Spinal cord (tissue), 10 donors: ENCODE results near the gene CLASP2. TPM values are rescaled to one million over a fixed set of nuclear protein-coding genes. Genes with fewer than 3 reads are reported as not detected.
"Not testable (repeated sequence)": the region's sequence is repeated elsewhere in the genome, so short reads cannot be mapped to it uniquely, and the experiment has no call there.

Source experiments
- DNase-seq, 6 donors: peaks; one replicate each; pipeline versions ENCODE4 v3.0.0 to v3.0.0-alpha.2; 2013 to 2015; ENCODE audit warnings: low spot score in 6 of 6, low read depth in 4 of 6
- H3K27ac ChIP-seq: one replicate; pipeline ENCODE4 v1.5.1; 2013; ENCODE audit warnings: low read depth, low read length, control low read depth
- H3K27me3 ChIP-seq: one replicate; pipeline ENCODE4 v1.6.1; 2013; ENCODE audit warnings: low read length; ENCODE audit not compliant: control insufficient read depth, insufficient read depth
- H3K36me3 ChIP-seq: one replicate; pipeline ENCODE4 v1.6.1; 2013; ENCODE audit warnings: low read length; ENCODE audit not compliant: control insufficient read depth, insufficient read depth
- H3K4me1 ChIP-seq: one replicate; pipeline ENCODE4 v1.6.1; 2013; ENCODE audit warnings: low read length; ENCODE audit not compliant: control insufficient read depth, insufficient read depth
- H3K4me3 ChIP-seq: one replicate; pipeline ENCODE4 v1.5.1; 2013; ENCODE audit warnings: low read depth, low read length, control low read depth
- H3K9me3 ChIP-seq: one replicate; pipeline ENCODE4 v1.6.1; 2013; ENCODE audit warnings: low read length; ENCODE audit not compliant: control insufficient read depth, insufficient read depth
- WGBS: methylation state at CpG from one replicate; pipeline ENCODE4 v1.1.5; 2013; ENCODE audit warnings: missing lambda C conversion rate; ENCODE audit not compliant: insufficient coverage; 5-methylcytosine and 5-hydroxymethylcytosine counted together
- polyA plus RNA-seq, 2 donors: library from polyadenylated mRNA; unstranded; fragments of 120-200 nt; gene quantifications; one replicate each; pipeline ENCODE4 v1.2.1, GENCODE V29; 2013; ENCODE audit not compliant: insufficient read length in 2 of 2
- total RNA-seq, 2 donors: library from RNA; depleted of rRNA in 1 of 2; stranded (reverse); fragments of 120-200 nt in 1 of 2; fragments of >200 nt in 1 of 2; gene quantifications; one replicate each; pipeline versions ENCODE4 v1.2.3 to v1.2.4, GENCODE V29; 2013 to 2014
- donor health status: healthy.

Gene CLASP2
- total and polyA plus RNA-seq, 4 donors, result 197 to 883 (median 268) TPM

DNA sequence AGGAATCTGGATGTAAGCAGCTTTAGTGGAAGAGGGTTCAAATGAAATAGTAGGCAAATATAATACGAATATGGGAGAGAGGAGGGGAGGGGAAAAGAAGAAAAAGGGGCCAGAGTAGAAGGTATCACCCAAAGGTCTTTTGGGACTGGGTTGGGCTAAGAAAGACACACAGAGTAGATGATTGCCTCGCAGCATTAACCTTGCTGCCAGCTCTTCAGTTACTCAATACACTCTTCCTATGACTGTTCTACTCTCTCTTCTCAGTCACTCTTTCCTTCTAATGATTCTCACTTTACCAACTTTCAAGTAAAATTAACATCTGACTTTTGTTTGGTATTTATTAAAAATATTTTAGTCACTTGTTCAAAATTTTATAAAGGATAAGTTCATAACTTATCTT lies 52.8 kb downstream of the CLASP2 start:
- WGBS, result 100% methylated on average over 1 of the region's 2 CpGs

DNA sequence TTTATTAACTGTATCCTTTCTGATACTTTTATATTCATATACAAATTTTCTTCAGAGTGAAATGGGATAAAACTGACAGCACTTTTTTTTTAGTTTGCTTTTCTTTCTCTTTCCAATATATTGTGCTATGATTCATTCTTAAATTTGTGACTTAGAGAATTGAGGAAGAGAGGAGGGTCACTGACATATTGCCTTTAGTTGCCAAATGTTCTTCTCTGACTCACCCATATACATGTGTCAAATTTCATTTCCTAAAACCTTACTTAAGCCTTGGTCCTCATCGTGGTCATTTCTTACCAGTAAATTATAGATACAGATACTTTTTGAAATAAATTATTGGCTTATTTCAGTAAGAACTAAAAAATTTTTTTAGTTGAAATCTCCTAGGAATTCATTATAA lies 53.9 kb downstream of the CLASP2 start:
- Histone ChIP-seq H3K9me3 (no peaks in the 10 kb centered on the region), H3K4me3 (no peak overlapping the region), H3K36me3 (no peaks in the 10 kb centered on the region), H3K27ac (no peak overlapping the region), H3K4me1 (peaks cover 8% of the 10 kb centered on the region), H3K27me3 (no peaks in the 10 kb centered on the region)
- WGBS, result no CpG with 5 or more reads among the region's 1 CpG
- DNase-seq, result no peak

More for the DNA sequence above, 52.8 kb downstream of the CLASP2 start:
- no peak overlapping the region for H3K27ac ChIP-seq
- no peaks in the 10 kb centered on the region for H3K36me3 ChIP-seq
- DNase-seq, result no peak
- no peaks in the 10 kb centered on the region for H3K27me3 ChIP-seq
- no peaks in the 10 kb centered on the region for H3K9me3 ChIP-seq
- no peak overlapping the region for H3K4me3 ChIP-seq
- no peaks in the 10 kb centered on the region for H3K4me1 ChIP-seq

DNA sequence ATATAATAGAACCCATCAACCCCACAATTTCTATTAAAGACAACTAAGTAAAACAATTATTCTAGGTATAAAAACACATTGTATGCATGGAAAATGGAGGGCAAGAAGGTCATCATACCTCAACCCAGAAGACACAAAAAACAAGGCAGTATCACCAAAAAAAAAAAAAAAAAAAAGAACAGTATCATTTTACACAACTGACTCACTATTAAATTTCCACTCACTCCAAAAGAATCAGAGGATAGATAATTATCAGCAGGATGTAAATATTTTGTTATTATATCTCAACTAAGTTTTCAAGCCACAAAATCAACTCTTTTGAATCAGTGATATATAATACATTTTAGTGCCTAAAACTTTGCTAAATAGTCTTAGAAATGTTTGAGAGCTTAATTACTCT lies 55.0 kb downstream of the CLASP2 start:
- no peak overlapping the region for H3K27ac ChIP-seq
- no peaks in the 10 kb centered on the region for H3K9me3 ChIP-seq
- H3K36me3 ChIP-seq, result no peaks in the 10 kb centered on the region
- H3K27me3 ChIP-seq, result no peaks in the 10 kb centered on the region
- H3K4me3 ChIP-seq, result no peak overlapping the region
- no peak for DNase-seq
- H3K4me1 ChIP-seq, result peaks cover 8% of the 10 kb centered on the region

DNA sequence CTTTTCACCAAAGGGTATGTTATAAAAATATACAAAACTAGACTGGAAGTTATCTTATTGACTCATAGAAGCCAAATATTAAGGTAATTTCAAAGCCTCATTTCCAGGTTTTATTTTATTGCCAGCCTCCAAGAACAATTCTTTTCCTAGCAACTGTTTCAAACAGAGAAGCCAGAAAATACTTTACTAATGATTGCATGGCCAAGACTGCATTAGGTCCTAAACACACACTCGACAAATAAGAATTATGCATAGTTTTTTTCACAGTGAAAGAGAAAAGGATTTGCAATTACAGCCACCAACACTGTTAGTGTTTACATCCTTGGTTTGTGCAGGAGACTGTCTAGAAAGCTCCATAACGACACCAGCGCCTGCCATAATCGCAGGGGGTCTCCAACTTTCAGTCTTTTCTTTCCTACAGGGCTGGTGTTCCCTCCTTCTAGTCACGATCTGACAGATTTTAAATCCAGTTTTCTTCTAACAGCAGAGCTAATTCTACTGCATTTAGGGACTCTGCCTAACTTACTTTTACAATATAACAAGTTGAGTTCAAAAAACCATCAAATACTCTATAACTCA lies 58.1 kb downstream of the CLASP2 start:
- peaks cover 8% of the 10 kb centered on the region for H3K4me1 ChIP-seq
- H3K36me3 ChIP-seq, result no peaks in the 10 kb centered on the region
- peak in 1 of 6 donors; percentile 73 for DNase-seq
- no peaks in the 10 kb centered on the region for H3K9me3 ChIP-seq
- H3K27ac ChIP-seq, result peak overlapping the region; percentile 97
- no peaks in the 10 kb centered on the region for H3K27me3 ChIP-seq
- 6% methylated on average over 4 of the region's 5 CpGs for WGBS
- peak overlapping the region; percentile 51 for H3K4me3 ChIP-seq

DNA sequence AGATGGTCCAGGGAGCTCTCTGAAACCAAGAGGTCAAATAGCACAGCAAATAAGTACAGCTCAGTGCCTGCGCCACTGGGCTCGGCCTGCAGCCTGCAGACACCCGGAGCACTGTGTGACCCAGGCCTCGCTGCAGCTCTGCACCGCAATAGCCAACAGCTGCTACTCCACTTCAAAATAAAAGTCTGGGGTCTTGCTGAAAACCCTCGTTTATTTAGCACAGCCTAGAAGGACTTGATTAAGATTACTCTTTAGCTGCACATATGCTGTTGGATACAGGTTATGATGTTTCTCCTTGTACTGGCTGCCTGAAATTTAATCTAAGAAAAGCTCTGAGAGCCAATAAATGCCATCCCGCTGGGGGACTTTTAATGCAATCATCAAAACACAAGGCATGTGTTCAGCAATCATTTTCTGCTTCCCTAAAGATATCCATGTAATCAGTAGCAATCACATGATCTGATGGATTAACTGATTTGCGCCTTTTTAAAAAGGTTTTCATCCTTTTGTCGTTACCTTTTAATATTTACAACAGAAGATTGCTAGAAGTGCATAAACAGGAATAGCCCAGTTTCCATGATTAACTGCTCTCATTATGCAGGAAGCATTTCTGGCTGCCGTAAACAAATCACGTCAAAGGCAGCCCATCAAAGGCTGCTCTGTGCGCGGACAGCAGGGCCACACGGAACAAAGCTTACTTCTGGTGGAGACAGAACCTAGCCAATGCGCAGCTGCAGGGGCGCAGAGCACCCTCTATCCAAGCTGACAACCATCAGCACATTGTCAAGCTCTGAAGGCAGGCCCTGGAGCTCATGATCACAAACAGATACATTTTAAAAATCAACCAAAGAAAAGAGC lies 58.8 kb downstream of the CLASP2 start:
- H3K9me3 ChIP-seq, result no peaks in the 10 kb centered on the region
- H3K4me1 ChIP-seq, result peaks cover 8% of the 10 kb centered on the region
- H3K36me3 ChIP-seq, result no peaks in the 10 kb centered on the region
- no peaks in the 10 kb centered on the region for H3K27me3 ChIP-seq
- H3K27ac ChIP-seq, result peak overlapping the region; percentile 97
- WGBS, result 0% methylated on average over 13 of the region's 16 CpGs
- DNase-seq, result peak in 5 of 6 donors; percentile 79 to 98 (median 89)
- H3K4me3 ChIP-seq, result peak overlapping the region; percentile 51

DNA sequence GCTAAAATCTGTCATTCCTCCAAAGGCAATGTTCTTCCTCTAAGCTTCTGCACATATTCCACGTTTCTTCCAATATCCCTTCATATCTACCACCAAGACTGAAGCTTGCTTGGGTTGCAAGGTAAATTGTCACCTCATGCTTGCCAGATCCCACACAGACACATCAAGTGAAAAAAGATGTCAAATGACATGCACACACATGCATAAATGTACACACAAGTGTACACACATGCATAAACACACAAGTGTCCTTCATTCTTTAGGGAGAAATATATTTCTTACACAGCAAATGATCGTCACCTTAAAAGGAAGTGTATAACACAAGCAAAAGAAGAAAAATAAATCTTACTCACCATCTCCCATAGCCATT lies 59.4 kb downstream of the CLASP2 start:
- H3K27me3 ChIP-seq, result no peaks in the 10 kb centered on the region
- peak in 2 of 6 donors; percentile 77 to 84 for DNase-seq
- WGBS, result 0% methylated on average over 1 of the region's 2 CpGs
- no peaks in the 10 kb centered on the region for H3K9me3 ChIP-seq
- peaks cover 8% of the 10 kb centered on the region for H3K4me1 ChIP-seq
- H3K36me3 ChIP-seq, result no peaks in the 10 kb centered on the region
- peak overlapping the region; percentile 97 for H3K27ac ChIP-seq
- peak overlapping the region; percentile 51 for H3K4me3 ChIP-seq

DNA sequence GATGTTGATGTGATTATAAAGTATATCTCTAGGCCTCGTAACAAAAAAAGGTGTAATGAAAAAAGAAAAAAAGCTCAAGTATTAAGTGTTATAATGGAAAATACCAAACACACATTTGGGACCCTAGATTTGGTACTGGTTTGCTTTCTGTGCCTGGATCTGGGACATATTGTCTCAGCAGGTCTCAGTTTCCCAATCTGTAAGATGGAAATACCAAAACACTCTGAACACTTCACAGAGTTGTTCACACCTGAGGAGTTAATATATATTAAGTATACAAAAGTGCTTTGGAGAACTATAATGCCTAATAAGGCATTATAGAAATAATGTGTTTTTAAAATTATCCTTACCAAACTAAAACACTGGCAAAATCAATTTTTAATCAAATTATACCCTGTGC lies 60.0 kb downstream of the CLASP2 start:
- H3K4me1 ChIP-seq, result peaks cover 8% of the 10 kb centered on the region
- WGBS, result no CpG with 5 or more reads among the region's 1 CpG
- peak overlapping the region; percentile 51 for H3K4me3 ChIP-seq
- H3K27ac ChIP-seq, result peak overlapping the region; percentile 97
- no peaks in the 10 kb centered on the region for H3K9me3 ChIP-seq
- peak in 1 of 6 donors; percentile 24 for DNase-seq
- H3K36me3 ChIP-seq, result no peaks in the 10 kb centered on the region
- H3K27me3 ChIP-seq, result no peaks in the 10 kb centered on the region

DNA sequence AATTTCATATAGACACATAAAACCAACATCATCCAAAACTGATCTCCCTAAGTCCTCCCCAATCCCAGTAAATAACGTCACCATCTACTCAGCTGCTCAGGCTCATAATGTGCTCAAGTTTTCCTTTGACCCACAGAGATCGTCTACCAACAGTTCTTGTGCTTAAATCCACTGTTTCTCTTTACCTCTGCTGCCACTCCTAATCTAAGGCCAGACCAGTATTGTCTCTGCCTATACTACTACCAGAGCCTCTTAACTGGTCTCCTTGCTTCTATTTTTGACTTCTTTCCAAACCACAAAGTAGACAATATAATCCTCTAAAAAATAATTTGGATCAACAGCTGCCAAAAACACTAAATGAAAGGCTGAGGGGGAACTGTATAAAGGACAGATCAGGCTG lies 65.3 kb downstream of the CLASP2 start:
- H3K27ac ChIP-seq, result no peak overlapping the region
- H3K4me3 ChIP-seq, result no peak overlapping the region
- 60% methylated on average over 2 of the region's 2 CpGs for WGBS
- H3K4me1 ChIP-seq, result no peaks in the 10 kb centered on the region
- H3K27me3 ChIP-seq, result no peaks in the 10 kb centered on the region
- H3K36me3 ChIP-seq, result no peaks in the 10 kb centered on the region
- H3K9me3 ChIP-seq, result no peaks in the 10 kb centered on the region
- no peak for DNase-seq

DNA sequence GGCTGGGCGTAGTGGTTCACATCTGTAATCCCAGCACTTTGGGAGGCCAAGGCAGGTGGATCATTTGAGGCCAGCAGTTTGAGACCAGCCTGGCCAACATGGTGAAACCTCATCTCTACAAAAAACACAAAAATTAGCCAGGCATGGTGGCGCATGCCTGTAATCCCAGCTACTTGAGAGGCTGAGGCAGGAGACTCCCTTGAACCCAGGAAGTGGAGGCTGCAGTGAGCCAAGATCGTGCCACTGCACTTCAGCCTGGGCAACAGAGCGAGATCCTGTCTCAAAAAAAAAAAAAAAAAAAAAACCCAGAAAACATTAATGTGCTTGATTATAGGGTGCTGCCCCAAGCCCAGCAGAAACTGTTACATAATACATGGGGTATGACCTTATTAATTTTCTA lies 67.0 kb downstream of the CLASP2 start:
- not testable (repeated sequence) for DNase-seq, H3K4me3 ChIP-seq, H3K4me1 ChIP-seq, H3K9me3 ChIP-seq, H3K36me3 ChIP-seq, H3K27ac ChIP-seq, H3K27me3 ChIP-seq
- WGBS, result no CpG with 5 or more reads among the region's 4 CpGs

DNA sequence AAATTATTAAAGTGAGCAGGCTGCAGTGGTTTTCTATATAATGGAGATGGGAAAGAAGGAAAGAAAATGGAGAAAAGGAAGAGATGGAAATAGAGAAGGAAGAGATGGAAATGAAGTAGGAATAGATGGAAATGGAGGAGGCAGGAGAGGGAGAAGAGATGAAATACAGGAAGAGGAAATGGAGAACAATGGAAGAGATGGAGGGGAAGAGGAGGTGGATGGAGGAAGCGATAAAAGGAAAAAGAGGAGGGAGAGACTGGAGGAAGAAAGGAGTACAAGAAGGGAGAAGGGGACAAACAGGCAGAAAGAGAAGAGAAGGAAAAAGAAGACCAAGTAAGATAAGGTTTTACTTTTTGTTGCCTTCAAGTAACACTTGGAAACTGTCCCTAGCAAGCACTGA lies 67.6 kb downstream of the CLASP2 start:
- Histone ChIP-seq H3K4me1 (no peaks in the 10 kb centered on the region), H3K27me3 (no peaks in the 10 kb centered on the region), H3K27ac (no peak overlapping the region), H3K4me3 (no peak overlapping the region), H3K36me3 (no peaks in the 10 kb centered on the region), H3K9me3 (no peaks in the 10 kb centered on the region)
- DNase-seq, result no peak
- WGBS, result 100% methylated on average over 1 of the region's 1 CpG
